Anterior cingulate cortex (tissue), 58 donors: ENCODE measurements around the gene SPEM3.

Experiments
- DNase-seq, 58 donors: peaks; one replicate each; lab custom pipeline; 2025; lab: John Stamatoyannopoulos, UW

The SPEM3 gene

GRCh38 chr17:7440113-7440833 lies 11.6 kb downstream of the SPEM3 start:
- DNase-seq, result peak in 14 of 58 donors; percentile 7 to 55 (median 24)

- DNase-seq, result peak in 18 of 58 donors; percentile 5 to 54 (median 24)
Measured at GRCh38 chr17:7440834-7441195, 12.2 kb downstream of the SPEM3 start.

DNA sequence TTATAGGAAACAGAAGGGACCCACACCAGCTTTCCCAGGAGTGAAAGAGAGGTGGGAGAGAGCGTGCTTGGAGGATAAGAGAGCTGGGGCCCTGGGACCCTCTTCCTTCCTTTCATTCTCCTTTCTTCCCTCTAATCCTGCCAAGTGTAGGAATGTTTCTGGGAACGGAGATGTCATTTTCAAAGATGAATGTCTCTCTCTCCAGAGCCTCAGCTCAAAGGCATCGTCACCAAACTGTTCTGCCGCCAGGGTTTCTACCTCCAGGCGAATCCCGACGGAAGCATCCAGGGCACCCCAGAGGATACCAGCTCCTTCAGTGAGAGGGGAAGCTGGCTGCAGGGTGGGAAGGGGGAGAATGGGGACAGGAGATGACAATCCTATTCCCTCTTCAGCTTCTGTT lies 12.6 kb downstream of the SPEM3 start:
- DNase-seq, result no peak

- no peak for DNase-seq
Measured at GRCh38 chr17:7442142-7442541, 13.5 kb downstream of the SPEM3 start.

DNA sequence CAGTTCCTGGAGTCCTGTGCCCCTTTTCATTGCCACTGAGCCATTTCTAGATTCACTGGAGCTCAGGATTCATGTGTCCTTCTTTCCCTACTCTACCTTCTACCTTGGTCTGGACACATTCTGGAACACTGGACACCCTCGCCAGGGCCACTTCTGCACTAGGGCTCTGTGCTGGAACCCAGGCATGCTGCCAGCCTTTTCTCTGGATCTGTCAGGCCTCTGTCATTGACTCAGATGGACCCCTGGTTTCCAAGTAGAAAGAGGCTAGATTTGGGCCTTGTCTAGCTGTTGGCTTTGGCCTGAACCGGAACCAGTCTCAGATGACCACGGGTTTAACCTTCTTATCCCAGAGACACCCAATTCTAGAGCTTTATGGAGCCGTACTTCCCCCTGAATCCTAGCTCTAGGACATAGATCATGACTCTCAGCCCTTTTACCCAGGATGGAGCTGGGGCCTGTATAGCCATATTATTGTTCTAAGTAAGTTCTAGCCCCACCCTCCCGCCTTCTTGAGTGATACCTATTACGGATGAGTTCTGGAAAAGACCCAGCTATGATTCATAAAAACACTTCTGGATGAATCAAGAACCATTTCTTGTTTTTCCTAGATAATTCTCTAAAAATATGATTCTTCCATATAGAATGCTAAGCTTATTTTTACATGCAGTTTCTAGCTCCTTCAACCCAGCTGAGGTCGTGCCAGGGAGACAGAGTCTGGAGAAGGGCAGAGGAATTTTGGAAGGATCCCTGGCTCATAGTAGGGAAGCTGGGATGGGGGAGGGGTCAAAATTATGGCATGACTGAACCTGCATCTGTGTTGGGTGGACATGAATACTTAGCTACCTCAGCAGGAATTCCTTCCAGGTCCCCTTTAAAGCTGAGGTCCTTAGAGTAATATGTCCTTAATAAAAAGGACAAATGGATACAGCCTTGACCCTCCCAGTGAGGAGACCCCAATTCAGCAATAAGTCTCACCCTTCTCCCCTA lies 15.1 kb downstream of the SPEM3 start:
- no peak for DNase-seq

GRCh38 chr17:7444682-7445618 lies 16.3 kb downstream of the SPEM3 start, which contains the start of gene CHRNB1:
Gene CHRNB1 (plus strand): TSS chr17:7445061. CDS start chr17:7445128, 67 bp downstream.
- peak in 49 of 58 donors; percentile 11 to 84 (median 56) for DNase-seq

- no peak for DNase-seq
Measured at GRCh38 chr17:7445619-7445968, 16.9 kb downstream of the SPEM3 start.

- no peak for DNase-seq
Measured at GRCh38 chr17:7448461-7448860, 19.8 kb downstream of the SPEM3 start.

DNA sequence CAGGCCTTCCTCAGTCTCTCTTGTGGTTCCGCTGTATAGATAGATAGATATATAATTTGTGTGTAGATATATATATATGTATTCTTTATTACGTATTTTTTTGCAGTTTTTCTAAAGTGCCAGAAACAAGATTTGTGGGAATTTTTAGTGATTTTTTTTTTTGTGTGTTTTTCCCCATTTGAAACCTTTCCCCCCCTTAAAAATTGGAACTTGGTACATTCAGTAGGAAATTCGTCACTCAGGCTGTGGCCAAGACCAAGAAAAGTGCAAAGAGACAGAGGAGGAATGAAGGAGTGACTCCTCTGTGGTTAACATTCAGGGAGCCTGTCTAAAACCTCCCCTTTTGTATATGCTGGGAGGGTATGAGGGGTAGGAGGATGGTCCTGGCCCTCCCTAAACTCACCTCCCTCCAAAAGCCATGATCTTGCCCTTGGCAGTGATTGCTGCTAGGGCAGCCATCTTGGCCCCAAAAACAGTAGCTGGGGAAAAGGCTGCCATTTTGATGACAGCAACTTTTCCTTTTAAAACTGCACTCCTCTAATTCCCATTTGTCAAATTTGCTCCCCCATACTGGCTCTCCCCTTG lies 31.4 kb downstream of the SPEM3 start:
- DNase-seq, result no peak

- no peak for DNase-seq
Measured at GRCh38 chr17:7460850-7461660, 32.4 kb downstream of the SPEM3 start.

GRCh38 chr17:7462474-7463371 lies 34.1 kb downstream of the SPEM3 start:
- DNase-seq, result no peak

GRCh38 chr17:7463372-7463846 lies 34.8 kb downstream of the SPEM3 start:
- DNase-seq, result no peak

DNA sequence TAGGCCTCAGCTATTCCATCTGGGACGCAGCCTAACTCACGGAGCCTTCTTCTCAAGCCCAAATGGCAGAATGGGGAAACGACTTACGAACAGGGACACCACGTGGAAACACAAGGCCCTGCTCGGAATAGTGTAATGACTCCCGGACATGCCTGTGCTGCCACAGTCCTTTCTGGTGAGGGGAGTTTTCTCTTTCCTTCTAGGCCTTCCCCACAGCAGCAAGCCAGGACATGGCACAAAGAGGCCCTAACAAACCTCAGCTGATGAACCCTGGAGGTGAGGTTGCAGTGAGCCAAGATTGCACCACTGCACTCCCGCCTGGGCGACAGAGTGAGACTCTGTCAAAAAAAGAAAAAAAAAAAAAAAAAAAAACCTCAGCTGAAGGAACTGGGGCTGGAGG lies 35.4 kb downstream of the SPEM3 start:
- no peak for DNase-seq

DNA sequence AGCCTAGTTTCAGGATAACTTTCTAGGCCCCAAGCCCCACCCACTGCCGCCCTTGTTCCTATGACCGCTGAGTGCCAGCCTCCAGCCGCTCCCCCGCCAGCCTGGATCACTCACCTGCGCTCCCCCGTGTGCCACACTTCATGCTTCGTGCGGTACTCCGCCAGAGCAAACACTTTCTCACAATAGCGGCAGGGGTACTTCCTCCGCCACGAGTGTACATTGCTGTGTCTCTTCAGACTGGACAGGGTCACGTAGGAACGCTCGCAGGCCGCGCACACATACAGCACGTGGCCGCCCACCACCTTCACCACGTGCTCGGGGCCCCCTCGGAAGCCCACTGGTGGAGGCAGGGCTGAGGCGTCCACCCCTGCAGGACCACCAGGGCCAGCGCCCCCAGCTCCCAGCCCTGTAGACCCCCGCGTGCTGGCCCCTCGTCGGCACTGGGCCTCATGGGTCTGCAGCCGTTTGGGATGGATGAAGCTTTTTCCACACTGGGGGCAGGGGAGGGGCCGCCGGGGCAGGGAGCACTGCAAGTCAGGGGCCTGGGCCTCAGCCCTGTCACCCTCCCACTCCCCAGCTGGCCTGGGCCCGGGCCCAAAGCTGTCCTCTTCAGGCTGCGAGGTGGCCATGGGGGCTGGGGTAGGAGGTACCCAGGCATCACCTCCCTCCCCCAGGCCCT lies 37.1 kb downstream of the SPEM3 start:
- no peak for DNase-seq

DNA sequence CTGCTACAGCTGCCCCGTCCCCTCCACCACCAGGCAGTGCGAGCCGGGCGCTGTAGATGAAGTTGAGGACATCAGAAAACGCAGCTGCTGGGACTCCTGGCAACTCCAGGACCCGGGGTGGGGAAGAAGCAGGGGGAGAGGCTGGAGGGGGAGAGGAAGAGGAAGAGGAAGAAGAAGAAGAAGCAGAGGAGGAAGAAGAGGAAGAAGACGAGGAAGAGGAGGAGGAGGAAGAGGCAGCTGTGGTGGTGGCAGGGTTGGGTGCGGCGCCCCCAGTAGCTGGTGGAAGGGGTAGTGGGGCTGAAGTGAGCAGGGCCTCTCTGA lies 37.6 kb downstream of the SPEM3 start:
- no peak for DNase-seq

DNA sequence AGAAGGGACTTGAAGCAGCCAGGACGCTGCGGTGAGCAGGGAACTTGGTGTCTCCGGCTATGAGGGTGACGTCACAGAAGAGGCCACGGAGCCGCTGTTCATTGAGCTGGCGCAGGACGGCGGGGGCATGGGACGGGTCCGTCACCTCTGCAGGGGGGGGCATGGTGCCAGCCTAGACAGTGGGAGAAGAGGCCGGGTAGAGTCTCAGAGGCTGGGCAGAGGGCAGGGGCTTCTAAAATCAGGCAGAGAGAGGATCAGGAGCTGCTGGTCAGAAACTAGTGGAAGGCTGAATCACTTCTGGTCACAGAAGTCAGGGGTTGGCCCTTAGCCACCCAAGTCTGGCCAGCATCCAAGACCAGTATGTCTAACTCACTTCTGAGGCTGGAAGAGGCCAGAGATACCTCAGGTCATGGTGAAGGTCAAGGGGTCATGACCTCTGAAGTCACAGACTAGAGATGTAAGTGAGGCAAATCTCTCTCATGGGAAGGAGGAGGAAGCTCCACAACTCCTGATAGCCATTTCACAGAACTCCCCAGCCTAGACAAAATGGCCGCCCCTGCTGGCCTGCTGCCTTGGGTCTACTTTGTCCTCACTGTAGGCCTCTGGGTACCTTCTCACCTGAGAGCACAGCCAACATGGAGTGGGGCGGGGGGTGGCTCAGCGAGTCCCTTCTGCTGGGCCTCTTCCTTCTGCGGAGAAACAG lies 38.1 kb downstream of the SPEM3 start:
- peak in 9 of 58 donors; percentile 6 to 84 (median 23) for DNase-seq

- DNase-seq, result no peak
Measured at GRCh38 chr17:7467498-7467897, 38.8 kb downstream of the SPEM3 start.
